Measurements from ENCODE around the gene PHF21A.

PHF21A gene

GRCh38 chr11:46121301-46121723, at the start of gene PHF21A:
TSS of gene PHF21A (minus strand) at chr11:46121454. CDS start at chr11:46084219, 37,235 bp downstream.
- DNase-seq, result peak; percentile 39

GRCh38 chr11:46170797-46171196, 49.5 kb upstream of the PHF21A start:
- no peak for DNase-seq

- DNase-seq, result no peak
Observed at GRCh38 chr11:46162700-46163099, 41.4 kb upstream of the PHF21A start.

DNA sequence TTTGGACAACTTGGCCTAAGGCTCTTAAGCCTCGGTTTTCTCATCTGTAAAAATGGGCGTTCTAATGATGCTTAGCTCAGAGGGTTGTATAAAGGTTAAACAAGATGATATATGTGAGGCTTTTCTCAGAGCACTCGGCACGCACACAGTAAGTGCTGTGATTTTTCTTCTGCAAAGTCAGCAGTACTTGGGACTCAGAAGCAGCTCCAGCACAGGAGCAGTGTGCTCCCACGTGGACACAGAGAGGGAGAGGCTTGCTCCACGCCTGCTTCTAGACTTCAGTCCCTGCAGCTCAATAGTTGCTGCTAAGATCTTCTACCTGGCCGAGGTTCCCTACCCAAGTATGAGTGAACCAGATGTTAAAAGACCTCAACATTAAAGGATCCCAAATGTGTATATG, 39.9 kb upstream of the PHF21A start:
- no peak for DNase-seq

DNA sequence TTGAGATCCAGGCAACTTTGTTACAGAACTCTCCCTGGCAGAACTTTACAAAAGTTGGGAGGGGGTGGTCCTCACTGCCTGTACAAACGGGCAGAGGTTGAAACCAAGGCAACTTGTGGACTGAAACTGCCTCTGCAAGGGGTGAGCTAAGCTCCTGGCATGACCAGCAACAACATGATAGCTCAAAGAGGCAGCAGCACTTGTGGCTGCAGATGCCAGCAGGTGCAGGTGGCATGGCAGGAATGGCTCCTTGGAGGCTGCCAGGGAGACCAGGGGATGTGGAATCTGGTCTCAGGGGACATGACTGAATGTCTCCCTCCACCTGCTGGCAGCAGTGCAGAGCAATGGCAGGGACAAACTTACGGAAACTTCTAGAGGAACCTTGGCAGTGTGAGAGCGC, 38.8 kb upstream of the PHF21A start:
- no peak for DNase-seq

DNA sequence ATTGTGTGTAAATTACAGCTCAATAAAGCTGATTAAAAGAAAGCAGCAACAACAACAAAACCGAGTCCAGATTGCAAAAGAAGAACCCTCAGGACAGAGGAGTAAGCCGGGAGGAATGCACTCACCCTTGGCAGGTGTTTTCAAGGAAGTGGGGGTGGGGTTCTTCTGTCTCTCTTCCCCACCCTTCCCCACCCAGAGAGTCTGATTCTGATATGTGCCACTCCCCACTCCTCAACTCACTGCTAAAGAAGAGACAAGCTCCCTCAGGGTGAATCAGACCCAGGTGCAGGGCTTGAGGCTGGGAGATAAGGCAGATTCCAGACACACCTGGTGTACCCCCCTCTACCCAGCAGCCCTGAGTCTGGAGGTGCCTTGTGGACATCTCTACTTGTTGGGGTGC, 38.4 kb upstream of the PHF21A start:
- no peak for DNase-seq

DNA sequence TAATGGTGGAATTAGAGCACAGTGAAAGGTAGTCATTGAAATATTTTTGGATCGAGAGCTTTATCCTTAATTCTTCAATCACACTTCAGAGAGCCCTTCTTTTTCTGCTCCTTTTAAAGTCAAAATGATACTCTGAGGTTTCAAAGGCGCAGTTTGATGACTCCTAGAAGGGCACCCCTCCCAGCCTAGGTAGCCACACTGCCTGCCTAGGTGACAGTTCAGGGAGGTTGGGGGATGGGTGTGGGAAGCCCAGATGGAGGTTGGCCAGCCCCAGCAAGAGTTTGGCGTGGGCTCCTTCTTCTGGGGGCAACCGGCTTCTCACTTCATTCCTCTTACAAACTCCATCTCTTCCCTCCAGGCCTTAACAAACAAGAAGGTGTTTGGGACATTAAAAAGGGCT, 28.6 kb upstream of the PHF21A start:
- no peak for DNase-seq

GRCh38 chr11:46149342-46149741, 28.1 kb upstream of the PHF21A start:
- no peak for DNase-seq

DNA sequence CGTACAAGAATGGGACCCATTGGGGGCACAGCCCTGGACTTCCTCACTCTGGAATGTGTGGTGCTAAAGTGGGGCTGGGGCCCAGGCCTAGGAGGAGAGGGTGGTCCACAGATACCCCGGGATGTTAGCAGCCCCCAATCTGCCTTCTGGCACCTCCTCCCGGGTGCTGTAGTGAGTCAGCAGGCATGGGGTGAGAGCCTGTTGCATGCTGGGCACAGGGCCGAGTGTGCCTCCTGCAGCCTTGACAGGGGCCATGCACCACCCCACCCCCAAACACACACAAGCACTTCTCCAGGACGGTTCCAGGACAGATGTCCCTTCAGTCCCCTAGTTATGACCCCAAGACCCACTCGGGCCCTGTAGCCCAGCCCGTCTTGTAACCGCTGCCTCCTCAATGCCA, 23.5 kb upstream of the PHF21A start:
- no peak for DNase-seq

- no peak for DNase-seq
Observed at GRCh38 chr11:46143049-46143806, 22.0 kb upstream of the PHF21A start.

- no peak for DNase-seq
Observed at GRCh38 chr11:46142561-46142960, 21.3 kb upstream of the PHF21A start.

- DNase-seq, result no peak
Observed at GRCh38 chr11:46141597-46141996, 20.3 kb upstream of the PHF21A start.

GRCh38 chr11:46134540-46134939, 13.3 kb upstream of the PHF21A start:
- DNase-seq, result no peak

- no peak for DNase-seq
Observed at GRCh38 chr11:46134061-46134460, 12.8 kb upstream of the PHF21A start.

GRCh38 chr11:46133119-46133518, 11.9 kb upstream of the PHF21A start:
- no peak for DNase-seq

DNA sequence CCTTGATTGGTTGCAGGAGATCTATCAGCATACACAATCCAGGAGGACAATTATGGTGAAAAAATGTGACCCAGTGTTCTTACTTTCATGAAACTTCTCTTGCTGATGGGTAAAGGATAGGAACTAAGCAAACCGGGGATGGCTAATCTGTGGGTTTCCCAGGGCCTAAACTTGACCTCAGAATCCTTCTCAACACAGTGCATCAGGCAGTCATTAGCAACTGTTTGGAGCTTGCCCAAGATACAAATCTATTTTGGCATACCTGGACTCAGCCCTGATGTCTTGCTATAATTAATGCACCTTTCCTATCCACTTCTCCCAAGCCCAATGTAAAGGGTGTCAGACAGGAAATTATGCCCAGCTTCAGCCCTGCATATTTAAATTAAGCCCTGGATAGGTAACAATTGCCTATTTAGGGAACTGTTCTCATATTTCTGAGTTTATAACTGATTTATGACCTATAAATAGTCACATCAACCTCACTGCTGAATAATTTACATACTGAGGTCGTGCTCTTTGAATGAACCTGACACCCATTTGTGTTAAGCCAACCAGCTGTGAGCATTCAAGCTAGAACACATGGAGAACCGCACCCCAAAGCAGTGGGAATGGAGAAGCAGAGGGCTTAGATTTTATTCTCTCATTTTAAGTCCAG, 9.2 kb upstream of the PHF21A start:
- no peak for DNase-seq

GRCh38 chr11:46129133-46129532, 7.9 kb upstream of the PHF21A start:
- no peak for DNase-seq

DNA sequence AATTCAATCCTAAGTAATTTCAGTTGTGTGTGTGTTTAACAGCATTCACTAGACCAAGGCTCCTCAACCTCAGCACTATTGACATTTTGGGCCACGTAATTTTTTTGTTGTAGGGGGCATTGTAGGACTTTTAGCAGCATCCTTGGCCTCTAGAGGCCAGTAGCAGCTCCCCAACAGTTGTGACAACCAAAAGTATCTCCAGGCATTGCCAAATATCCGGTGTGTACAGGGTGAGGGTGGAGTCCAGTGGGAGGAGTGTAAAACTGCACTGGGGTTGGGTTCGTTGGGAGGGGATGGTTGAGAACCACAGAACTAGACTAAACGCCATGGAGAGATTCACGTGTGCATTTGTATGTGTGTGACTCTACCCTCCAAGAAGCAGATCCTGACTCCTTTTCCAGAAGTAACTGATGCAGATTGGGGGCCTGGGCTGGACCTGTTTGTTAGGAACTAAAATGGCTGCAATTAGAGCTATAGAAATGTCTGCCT, 5.9 kb upstream of the PHF21A start:
- no peak for DNase-seq

GRCh38 chr11:46125284-46125683, 4.0 kb upstream of the PHF21A start:
- no peak for DNase-seq

- no peak for DNase-seq
Observed at GRCh38 chr11:46122945-46123715, 1.9 kb upstream of the PHF21A start.

DNA sequence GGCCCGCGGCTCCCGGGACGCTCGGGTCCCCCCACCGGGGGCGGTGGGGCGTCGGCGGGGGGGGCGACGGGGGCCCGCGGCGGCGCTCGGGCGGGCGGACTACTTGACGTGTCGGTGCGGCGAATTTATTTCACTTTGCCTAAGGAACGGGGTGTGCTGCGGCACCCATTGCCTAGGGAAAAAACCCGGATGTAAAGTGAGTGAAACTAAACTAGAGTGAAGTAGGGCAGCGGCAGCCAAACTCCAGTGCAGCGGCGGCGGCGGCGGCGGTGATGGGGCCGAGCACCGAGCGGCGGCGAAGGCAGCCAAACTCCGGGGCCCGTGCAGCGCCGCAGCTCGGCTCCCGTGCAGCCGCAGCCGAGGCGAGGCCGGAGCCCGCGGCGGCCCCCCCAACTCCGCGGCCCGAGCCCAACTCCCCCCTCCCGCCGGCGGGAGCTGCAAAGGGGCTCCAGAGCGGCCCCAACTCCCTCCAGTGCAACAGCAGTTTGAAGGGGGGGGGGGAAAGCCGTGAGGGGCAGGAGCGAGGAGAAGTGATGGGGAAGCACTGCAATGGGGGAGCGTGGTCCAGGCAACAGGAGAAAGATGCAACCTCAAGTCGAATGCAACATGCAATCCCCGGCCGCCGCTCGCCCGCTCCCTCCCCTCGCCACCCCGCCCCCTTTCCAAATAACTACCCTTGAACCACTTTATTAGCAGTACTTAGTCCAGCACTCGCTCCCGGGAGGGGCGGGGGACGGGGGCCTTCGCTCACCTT, 647 bp upstream of the PHF21A start:
- peak; percentile 54 for DNase-seq

DNA sequence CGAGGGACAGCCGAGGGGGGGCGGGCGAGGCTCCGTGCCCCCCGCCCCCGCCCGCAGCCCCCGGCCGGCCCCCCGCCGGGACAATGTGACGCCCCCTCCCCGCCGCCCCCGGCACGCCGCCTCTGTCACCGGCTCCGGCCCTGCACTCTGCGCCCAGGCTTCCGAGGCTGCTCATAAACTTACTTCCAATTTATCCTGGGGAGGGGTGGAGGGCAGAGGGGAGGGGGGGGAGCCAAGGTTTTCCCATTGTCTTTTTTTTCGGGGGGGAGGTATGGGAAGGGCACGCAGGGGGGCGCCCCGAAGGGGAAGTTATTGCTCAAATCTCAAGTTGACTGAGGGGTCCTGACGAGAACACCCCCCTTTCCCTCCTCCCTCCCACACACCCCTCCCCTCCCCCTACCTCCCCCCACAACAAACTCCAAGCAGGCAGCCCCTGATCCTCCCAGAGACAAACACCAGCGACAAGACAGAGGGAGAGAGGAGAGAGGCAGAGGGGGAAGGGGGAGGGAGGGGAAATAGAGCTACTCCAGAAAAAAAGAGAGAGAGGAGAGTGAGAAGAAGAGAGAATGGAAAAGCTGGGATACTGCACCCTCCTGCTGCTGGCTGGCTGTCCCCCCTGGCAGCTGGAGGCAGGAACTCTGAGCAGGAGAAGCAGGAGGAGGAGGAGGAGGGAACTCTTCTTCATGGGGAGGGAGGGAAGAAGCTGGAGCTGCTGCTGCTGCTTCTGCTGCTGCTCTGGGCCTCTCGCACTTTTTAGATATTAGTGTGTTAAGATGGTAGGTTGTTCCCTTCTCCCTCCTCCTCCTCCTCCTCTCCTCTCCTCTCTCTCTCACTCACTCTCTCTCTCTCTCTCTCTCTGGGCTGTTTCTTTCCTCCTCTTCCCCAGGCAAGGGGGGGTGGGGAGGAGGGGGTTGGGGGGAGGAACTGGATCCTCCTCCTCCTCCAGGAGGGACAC, 631 bp downstream of the PHF21A start:
- DNase-seq, result peak; percentile 32

Data from NCI-H1694 (cell line).